H1 (cell line): ENCODE results near the gene TEX22. TPM values are rescaled to one million over a fixed set of nuclear protein-coding genes. Genes with fewer than 3 reads are reported as not detected.

ENCODE experiments used
- CTCF ChIA-PET: fragments of 300-600 bp; sonication (Branson Sonifier 250); formaldehyde crosslinking; loops from one replicate; lab custom pipeline; 2021; ENCODE audit not compliant: partially characterized antibody; lab: Charles Lee
- POLR2A ChIA-PET: fragments of 300-600 bp; sonication (Branson Sonifier 250); formaldehyde crosslinking; loops from one replicate; lab custom pipeline; 2021; ENCODE audit warnings: inconsistent platforms; ENCODE audit not compliant: partially characterized antibody; lab: Charles Lee
- DNase-seq, 2 experiments: peaks; one replicate each; pipeline versions ENCODE4 v3.0.0 to v3.0.0-alpha.2; 2010 to 2022; ENCODE audit warnings: low spot score in 2 of 2, low read depth in 1 of 2, mixed read lengths in 1 of 2
- FAIRE-seq: peaks from 2 replicates; lab custom pipeline; 2011; peaks lifted over from hg19 to GRCh38; lab: Jason Lieb, UNC
- H2AFZ ChIP-seq: 2 replicates; pipeline ENCODE4 v1.8.1; 2012; ENCODE audit warnings: low read length, inconsistent platforms
- H2AK5ac ChIP-seq: 2 replicates; pipeline ENCODE4 v1.6.1; 2013; ENCODE audit warnings: low read depth, low read length
- H2BK120ac ChIP-seq: replicated peaks from 2 replicates; pipeline ENCODE3; 2013; ENCODE audit warnings: low read depth, low read length, inconsistent platforms
- H2BK12ac ChIP-seq: 2 replicates; pipeline ENCODE4 v1.6.1; 2013; ENCODE audit warnings: low read depth, low read length
- H2BK15ac ChIP-seq: 2 replicates; pipeline ENCODE4 v1.6.1; 2013; ENCODE audit warnings: low read length
- H2BK20ac ChIP-seq: 2 replicates; pipeline ENCODE4 v1.6.1; 2013; ENCODE audit warnings: low read length
- H2BK5ac ChIP-seq: 2 replicates; pipeline ENCODE4 v1.6.1; 2013; ENCODE audit warnings: low read depth, low read length
- H3K14ac ChIP-seq: 2 replicates; pipeline ENCODE4 v1.6.1; 2013; ENCODE audit warnings: inconsistent platforms; ENCODE audit not compliant: insufficient read length
- H3K18ac ChIP-seq: 2 replicates; pipeline ENCODE4 v1.6.1; 2013; ENCODE audit warnings: low read length; ENCODE audit errors: extremely low read depth
- H3K23ac ChIP-seq: 2 replicates; pipeline ENCODE4 v1.6.1; 2013; ENCODE audit warnings: inconsistent platforms; ENCODE audit not compliant: insufficient read length
- H3K23me2 ChIP-seq: 2 replicates; pipeline ENCODE4 v1.6.1; 2013; ENCODE audit warnings: low read depth, low read length
- H3K27ac ChIP-seq: 2 replicates; pipeline ENCODE4 v1.6.1; 2011; ENCODE audit warnings: low read depth, low read length, inconsistent platforms
- H3K27me3 ChIP-seq, 4 experiments: replicated peaks in 1 of 4; 1 replicate in 1 of 4; 2 replicates in 3 of 4; pipeline versions ENCODE4 v1.6.1 to v1.8.1; 2011 to 2013; ENCODE audit warnings: low read length in 3 of 4, mild to moderate bottlenecking in 3 of 4, inconsistent platforms in 2 of 4, mixed read lengths in 2 of 4, moderate library complexity in 1 of 4; ENCODE audit not compliant: control insufficient read depth in 3 of 4, insufficient read depth in 3 of 4; ENCODE audit errors: extremely low read depth in 1 of 4
- H3K36me3 ChIP-seq, 4 experiments: 2 replicates each; pipeline versions ENCODE4 v1.6.1 to v1.8.1; 2011 to 2013; ENCODE audit warnings: mild to moderate bottlenecking in 4 of 4, low read length in 3 of 4, moderate library complexity in 2 of 4, control low read depth in 1 of 4, inconsistent platforms in 1 of 4; ENCODE audit not compliant: insufficient read depth in 4 of 4, control insufficient read depth in 2 of 4
- H3K4ac ChIP-seq: replicated peaks from 2 replicates; pipeline ENCODE3; 2013; ENCODE audit warnings: low read length, low read depth, mixed read lengths, inconsistent platforms; ENCODE audit not compliant: insufficient read length
- H3K4me1 ChIP-seq, 4 experiments: replicated peaks in 1 of 4; 1 replicate in 1 of 4; 2 replicates in 3 of 4; pipeline versions ENCODE4 v1.6.1 to v1.8.1; 2011 to 2013; ENCODE audit warnings: low read length in 3 of 4, inconsistent platforms in 2 of 4, mixed read lengths in 1 of 4; ENCODE audit not compliant: insufficient read depth in 4 of 4, control insufficient read depth in 3 of 4
- H3K4me2 ChIP-seq, 2 experiments: 2 replicates each; pipeline versions ENCODE4 v1.6.1 to v1.8.1; 2011 to 2013; ENCODE audit warnings: low read depth in 2 of 2, low read length in 2 of 2, control low read depth in 1 of 2, inconsistent platforms in 1 of 2, mild to moderate bottlenecking in 1 of 2; ENCODE audit not compliant: insufficient read depth in 1 of 2
- H3K4me3 ChIP-seq, 4 experiments: fragments of 200-600, 300-600 bp in 1 of 4; sonication (generic), shearing (Covaris generic), sonication (Bioruptor Twin) in 1 of 4; 2 replicates each; pipeline versions ENCODE4 v1.5.1 to v1.8.1; 2011 to 2016; ENCODE audit warnings: low read length in 4 of 4, low read depth in 3 of 4, control low read depth in 2 of 4, inconsistent platforms in 2 of 4, mild to moderate bottlenecking in 2 of 4, mixed read lengths in 1 of 4, moderate library complexity in 1 of 4; ENCODE audit not compliant: insufficient read depth in 2 of 4; ENCODE audit errors: extremely low read depth in 1 of 4
- H3K56ac ChIP-seq: replicated peaks from 2 replicates; pipeline ENCODE3; 2013; ENCODE audit warnings: low read depth, mild to moderate bottlenecking, mixed read lengths, low read length, inconsistent platforms; ENCODE audit not compliant: insufficient read length
- H3K79me1 ChIP-seq: 2 replicates; pipeline ENCODE4 v1.6.1; 2013; ENCODE audit warnings: low read depth, low read length, control low read depth
- H3K79me2 ChIP-seq, 2 experiments: 2 replicates each; pipeline versions ENCODE4 v1.6.1 to v1.8.1; 2012 to 2013; ENCODE audit warnings: low read length in 2 of 2, mild to moderate bottlenecking in 2 of 2, inconsistent platforms in 1 of 2; ENCODE audit not compliant: insufficient read depth in 2 of 2, control insufficient read depth in 1 of 2
- H3K9ac ChIP-seq, 4 experiments: replicated peaks in 1 of 4; 1 replicate in 1 of 4; 2 replicates in 3 of 4; pipeline versions ENCODE4 v1.6.1 to v1.8.1; 2011 to 2013; ENCODE audit warnings: low read depth in 3 of 4, low read length in 3 of 4, control low read depth in 2 of 4, mild to moderate bottlenecking in 2 of 4, moderate library complexity in 2 of 4, inconsistent platforms in 1 of 4; ENCODE audit errors: extremely low read depth in 1 of 4
- H3K9me3 ChIP-seq, 2 experiments: 2 replicates each; pipeline versions ENCODE4 v1.6.1 to v1.8.1; 2012 to 2013; ENCODE audit warnings: mild to moderate bottlenecking in 2 of 2, moderate library complexity in 2 of 2, control low read depth in 1 of 2, inconsistent platforms in 1 of 2, low read depth in 1 of 2, low read length in 1 of 2, mixed read lengths in 1 of 2; ENCODE audit not compliant: insufficient read depth in 2 of 2
- H4K20me1 ChIP-seq, 2 experiments: replicated peaks in 1 of 2; 2 replicates each; pipeline versions ENCODE3 to v1.8.1; 2011 to 2013; ENCODE audit warnings: inconsistent platforms in 2 of 2, low read length in 2 of 2, mild to moderate bottlenecking in 1 of 2; ENCODE audit not compliant: insufficient read depth in 2 of 2, control insufficient read depth in 1 of 2
- H4K5ac ChIP-seq: 2 replicates; pipeline ENCODE4 v1.6.1; 2013; ENCODE audit warnings: low read length, low read depth, mixed read lengths, inconsistent platforms; ENCODE audit not compliant: insufficient read length
- H4K8ac ChIP-seq: 2 replicates; pipeline ENCODE4 v1.8.0; 2013; ENCODE audit warnings: mild to moderate bottlenecking, moderate library complexity, low read length, inconsistent platforms; ENCODE audit not compliant: insufficient read depth; ENCODE audit errors: extremely low read depth
- H4K91ac ChIP-seq: replicated peaks from 2 replicates; pipeline ENCODE3; 2013; ENCODE audit warnings: low read length, mixed read lengths, inconsistent platforms; ENCODE audit not compliant: insufficient read length
- BCL11A ChIP-seq, 2 experiments: IDR thresholded peaks; one replicate each; pipeline ENCODE4 v1.6.1; 2011; ENCODE audit warnings: low read depth in 2 of 2, low read length in 2 of 2, mild to moderate bottlenecking in 2 of 2
- CBX5 ChIP-seq: fragments of 300-800, 300-1000 bp; sonication (generic); IDR thresholded peaks from 2 replicates; pipeline ENCODE4 v1.7.1; 2016; ENCODE audit warnings: antibody characterized with exemption, low read length, low read depth
- CBX8 ChIP-seq: fragments of 300-800, 300-1000 bp; sonication (generic); IDR thresholded peaks from 2 replicates; pipeline ENCODE4 v1.7.1; 2016; ENCODE audit warnings: low read depth, low read length, borderline replicate concordance
- CHD1 ChIP-seq: IDR thresholded peaks from 2 replicates; pipeline ENCODE4 v1.6.1; 2012; ENCODE audit warnings: low read depth, low read length, improper control_type of control experiment
- GABPA ChIP-seq: IDR thresholded peaks from 2 replicates; pipeline ENCODE4 v1.6.1; 2011; ENCODE audit warnings: mild to moderate bottlenecking, low read length, moderate library complexity, borderline replicate concordance; ENCODE audit not compliant: insufficient read depth
- NRF1 ChIP-seq: IDR thresholded peaks from 2 replicates; pipeline ENCODE4 v1.6.1; 2011; ENCODE audit warnings: mild to moderate bottlenecking, low read depth, low read length, improper control_type of control experiment
- POU5F1 ChIP-seq: IDR thresholded peaks from 2 replicates; pipeline ENCODE4 v1.6.1; 2011; ENCODE audit warnings: low read depth, mild to moderate bottlenecking, low read length, moderate library complexity
- SIX5 ChIP-seq: IDR thresholded peaks from 2 replicates; pipeline ENCODE4 v1.6.1; 2011; ENCODE audit warnings: mild to moderate bottlenecking, low read depth, low read length
- SP4 ChIP-seq: IDR thresholded peaks from 2 replicates; pipeline ENCODE4 v1.6.1; 2012; ENCODE audit warnings: low read length, inconsistent platforms
- WGBS, 2 experiments: shearing (Covaris generic) in 1 of 2; methylation state at CpG; one replicate each; pipeline versions ENCODE4 v1.1.6 to v1.1.7; 2013 to 2015; ENCODE audit warnings: low lambda C conversion rate in 2 of 2, mixed read lengths in 2 of 2, inconsistent platforms in 1 of 2, low coverage in 1 of 2, missing lambda C conversion rate in 1 of 2; ENCODE audit not compliant: insufficient replicate concordance in 2 of 2, insufficient coverage in 1 of 2, insufficient read length in 1 of 2; ENCODE audit errors: extremely low coverage in 1 of 2, missing lambda C conversion rate in 1 of 2; 5-methylcytosine and 5-hydroxymethylcytosine counted together
- polyA plus RNA-seq, 7 experiments: library from polyadenylated mRNA; depleted of rRNA in 3 of 7; stranded (reverse) in 5 of 7; unstranded in 2 of 7; fragments of >200 nt in 5 of 7; fragments of 200-250 nt in 2 of 7; gene quantifications; 1 replicate in 5 of 7; 2 replicates in 1 of 7; 4 replicates in 1 of 7; pipeline versions ENCODE4 v1.2.1 to v1.2.3, GENCODE V29; 2011 to 2013; ENCODE audit warnings: missing spikeins in 2 of 7, mixed read lengths in 2 of 7
- total RNA-seq: library from RNA; stranded (reverse); fragmentation: NEBNext Ultra II Directional; extraction: Animal tissue kit (Norgen Biotek cat#: 25700); gene quantifications from 2 replicates; pipeline ENCODE4 v1.2.1, GENCODE V29; 2021
- TF ChIP-seq, protein P1 (sequence below): IDR thresholded peaks from 2 replicates; pipeline ENCODE4 v1.6.1; 2012; ENCODE audit warnings: low read length, inconsistent platforms

TEX22 gene
- total and polyA plus RNA-seq, 2 of the 8 experiments (the other 6 are each of a cell fraction or from before 2014, with no cell fraction given), result 0.24 to 0.39 TPM

DNA sequence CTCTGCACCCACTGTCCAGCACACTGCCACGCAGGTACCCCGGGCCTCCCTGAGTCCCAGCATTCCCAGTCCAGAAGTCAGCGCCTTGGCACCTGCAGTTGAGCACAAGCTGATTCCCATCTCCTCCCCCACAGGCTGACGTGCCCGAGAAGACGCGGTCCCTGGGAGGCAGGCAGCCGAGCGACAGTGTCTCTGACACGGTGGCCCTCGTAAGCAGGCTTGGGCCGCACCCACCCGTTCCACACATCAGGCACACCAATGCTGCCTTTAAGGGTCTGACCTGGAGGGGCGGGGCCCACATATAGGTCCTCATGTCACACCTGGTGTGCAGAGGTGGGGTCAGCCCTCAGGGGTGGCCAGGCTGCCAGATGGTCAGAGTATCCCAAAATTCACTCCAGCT lies 18.4 kb upstream of the TEX22 start:
- Histone ChIP-seq H4K8ac (no peak overlapping the region), H3K4me3 (no peak overlapping the region), H3K4ac (no peak overlapping the region), H3K4me2 (no peak overlapping the region), H4K91ac (no peak overlapping the region), H3K36me3 (peaks cover 3 to 26% (median 8%) of the 10 kb centered on the region in 4 experiments; a peak in 4 of 8 replicates), H3K9me3 (no peaks in the 10 kb centered on the region), H3K14ac (no peak overlapping the region), H4K5ac (no peak overlapping the region), H3K23me2 (no peaks in the 10 kb centered on the region), H3K79me2 (no peaks in the 10 kb centered on the region), H4K20me1 (peaks cover 0 to 9% of the 10 kb centered on the region in 2 experiments), H3K4me1 (no peaks in the 10 kb centered on the region), H2BK5ac (no peak overlapping the region), H3K27me3 (no peaks in the 10 kb centered on the region), H2BK15ac (no peak overlapping the region), H2BK20ac (no peak overlapping the region), H2AFZ (no peak overlapping the region), H2BK12ac (no peak overlapping the region), H3K23ac (no peak overlapping the region), H3K79me1 (no peaks in the 10 kb centered on the region), H3K27ac (no peak overlapping the region), H3K9ac (no peak overlapping the region), H2AK5ac (no peak overlapping the region), H3K18ac (no peak overlapping the region), H3K56ac (no peak overlapping the region), H2BK120ac (no peak overlapping the region)
- no peak for FAIRE-seq
- no peak for DNase-seq
- POLR2A ChIA-PET, result no interaction called here
- CTCF ChIA-PET, result interaction anchor here (1.0 to 2.1 kb wide), 5 partner anchors 9 to 132 kb away, joined by 3 to 11 read pairs (median 4); no protein-coding TSS in a partner anchor
- 96% methylated on average over 14 of the region's 14 CpGs; no CpG with 5 or more reads in 1 of the 2 experiments for WGBS, 2 experiments
- no peak for TF ChIP-seq BCL11A (IDR thresholded peaks at IDR 0.05; ENCODE audit: low read depth in 2 of 2, low read length in 2 of 2)
- TF ChIP-seq NRF1, result no peak
- no peak for TF ChIP-seq SP4
- TF ChIP-seq GABPA, result no peak
- no peak for TF ChIP-seq POU5F1
- no peak for TF ChIP-seq CBX5
- no peak for TF ChIP-seq SIX5
- TF ChIP-seq CHD1, result no peak
- TF ChIP-seq CBX8, result no peak
- TF ChIP-seq, protein P1, sequence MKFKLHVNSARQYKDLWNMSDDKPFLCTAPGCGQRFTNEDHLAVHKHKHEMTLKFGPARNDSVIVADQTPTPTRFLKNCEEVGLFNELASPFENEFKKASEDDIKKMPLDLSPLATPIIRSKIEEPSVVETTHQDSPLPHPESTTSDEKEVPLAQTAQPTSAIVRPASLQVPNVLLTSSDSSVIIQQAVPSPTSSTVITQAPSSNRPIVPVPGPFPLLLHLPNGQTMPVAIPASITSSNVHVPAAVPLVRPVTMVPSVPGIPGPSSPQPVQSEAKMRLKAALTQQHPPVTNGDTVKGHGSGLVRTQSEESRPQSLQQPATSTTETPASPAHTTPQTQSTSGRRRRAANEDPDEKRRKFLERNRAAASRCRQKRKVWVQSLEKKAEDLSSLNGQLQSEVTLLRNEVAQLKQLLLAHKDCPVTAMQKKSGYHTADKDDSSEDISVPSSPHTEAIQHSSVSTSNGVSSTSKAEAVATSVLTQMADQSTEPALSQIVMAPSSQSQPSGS, result no peak
